Measurements from ENCODE around the gene SNRK.

DNA sequence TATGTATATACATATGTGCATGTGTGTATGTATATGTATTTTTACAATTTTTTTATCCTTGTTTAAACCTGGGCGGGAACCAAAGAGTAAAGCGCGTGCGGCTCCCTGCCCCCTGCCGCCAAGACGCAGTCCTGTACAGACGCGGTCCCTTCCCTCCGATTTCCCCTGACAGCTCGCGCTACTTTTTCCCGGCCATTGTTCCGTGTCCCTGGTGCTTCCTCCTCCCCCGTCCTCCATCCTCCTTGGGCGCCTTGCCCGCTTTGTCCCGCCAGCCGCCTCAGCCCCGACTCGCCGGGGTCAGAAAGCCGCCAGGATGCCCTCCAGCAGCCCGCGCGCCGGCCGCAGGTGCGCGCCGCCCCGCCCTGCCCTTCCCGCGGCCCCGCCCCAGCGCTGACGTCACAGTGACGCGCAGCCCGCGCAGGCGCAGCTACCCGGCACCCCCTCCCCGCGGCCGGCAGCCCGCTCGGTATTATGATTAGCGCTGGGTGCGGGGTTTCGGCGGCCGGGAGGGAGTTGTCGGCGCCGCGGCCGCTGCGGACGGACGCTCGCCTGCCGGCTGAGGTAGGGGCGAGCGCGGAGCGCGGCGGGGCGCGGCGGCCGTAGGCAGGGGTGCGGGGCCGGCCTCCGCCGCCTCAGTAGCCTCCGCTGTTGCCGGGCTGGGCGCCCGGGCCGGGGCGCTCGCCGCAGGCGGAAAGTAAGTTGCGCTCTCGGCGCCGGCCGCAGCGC, at the start of gene SNRK:
- TF ChIP-seq POLR2A (IDR thresholded peaks at IDR 0.05; ENCODE audit: low read depth, low read length) (peak; percentile 32; the same call in 1 of the 2 replicates), POLR2AphosphoS5 (IDR thresholded peaks at IDR 0.05; ENCODE audit: low read depth, low read length) (no peak)

Measured in GM12892 (cell line).